ENCODE measurements around the gene MOSPD3.
A peak's percentile ranks its signal among the peaks of the same experiment; 100 is the strongest.

MOSPD3 gene

DNA sequence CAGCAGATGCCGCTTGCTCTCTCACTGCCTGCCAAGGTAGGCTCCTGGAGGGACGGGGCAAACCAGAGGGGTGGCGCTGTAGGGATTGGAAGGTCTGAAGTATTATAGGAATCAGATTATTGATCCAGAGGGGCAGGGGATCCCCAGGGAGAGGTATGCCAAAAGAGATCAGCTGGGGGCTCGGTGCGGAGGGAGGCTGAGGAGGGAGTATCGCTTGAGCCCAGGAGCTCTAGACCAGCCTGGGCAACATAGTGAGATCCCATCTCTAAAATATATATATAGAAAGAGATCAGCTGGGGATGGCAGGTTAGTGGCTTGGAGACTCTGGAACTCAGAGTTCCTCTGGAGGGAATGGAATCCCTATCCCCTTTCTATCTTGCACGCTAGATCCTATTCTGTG is 17.2 kb upstream of the MOSPD3 start:
- no peak for DNase-seq

DNA sequence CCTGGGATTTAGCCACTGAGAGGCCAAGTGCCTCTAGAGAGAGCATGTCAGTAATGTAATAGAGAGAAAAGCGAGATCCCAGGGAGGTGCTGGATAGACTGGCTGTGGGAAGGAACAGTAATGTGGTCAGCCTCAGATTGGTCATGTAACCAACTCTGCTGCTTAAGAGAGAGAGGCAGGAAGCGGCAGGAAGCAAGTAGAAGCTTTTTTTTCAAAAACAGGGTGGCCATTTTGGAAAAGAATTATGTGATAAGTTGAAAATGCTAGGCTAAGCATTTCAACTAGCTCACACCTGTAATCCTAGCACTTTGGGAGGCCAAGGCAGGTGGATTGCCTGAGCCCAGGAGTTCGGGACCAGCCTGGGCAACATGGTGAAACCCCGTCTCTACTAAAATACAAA is 13.9 kb upstream of the MOSPD3 start:
- DNase-seq = no peak

DNA sequence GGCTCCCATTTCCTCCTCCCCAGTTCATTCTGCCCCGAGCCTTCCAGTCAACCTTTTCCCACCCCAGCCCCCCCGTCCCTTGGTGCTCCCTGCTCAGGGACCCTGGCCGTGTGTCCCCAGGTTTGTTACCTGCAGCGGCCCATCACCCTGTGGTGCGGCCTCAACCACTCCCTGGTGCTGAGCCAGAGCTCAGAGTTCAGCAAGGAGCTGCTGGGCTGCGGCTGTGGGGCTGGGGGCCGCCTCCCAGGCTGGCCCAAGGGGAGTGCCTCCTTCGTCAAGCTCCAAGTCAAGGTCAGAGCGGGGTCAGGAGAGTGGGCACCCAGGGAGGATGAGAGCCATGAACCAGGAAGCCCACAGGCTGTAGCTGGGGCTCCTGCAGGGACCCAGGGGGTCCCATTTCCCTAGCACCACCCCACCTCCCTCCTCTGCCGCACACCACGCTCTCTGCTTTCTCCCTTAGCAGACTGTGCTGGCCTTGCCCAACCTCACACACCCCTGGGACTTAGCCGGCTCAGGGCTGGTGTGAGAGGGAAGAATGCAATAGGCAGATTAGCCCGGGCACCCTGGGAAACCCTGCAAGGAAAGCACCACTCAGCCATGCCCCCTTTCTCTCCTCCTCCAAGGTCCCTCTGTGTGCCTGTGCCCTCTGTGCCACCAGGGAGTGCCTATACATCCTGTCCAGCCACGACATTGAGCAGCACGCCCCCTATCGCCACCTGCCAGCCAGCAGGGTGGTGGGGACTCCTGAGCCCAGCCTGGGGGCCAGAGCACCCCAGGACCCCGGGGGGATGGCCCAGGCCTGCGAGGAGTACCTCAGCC is 12.2 kb upstream of the MOSPD3 start:
- no peak for DNase-seq

DNA sequence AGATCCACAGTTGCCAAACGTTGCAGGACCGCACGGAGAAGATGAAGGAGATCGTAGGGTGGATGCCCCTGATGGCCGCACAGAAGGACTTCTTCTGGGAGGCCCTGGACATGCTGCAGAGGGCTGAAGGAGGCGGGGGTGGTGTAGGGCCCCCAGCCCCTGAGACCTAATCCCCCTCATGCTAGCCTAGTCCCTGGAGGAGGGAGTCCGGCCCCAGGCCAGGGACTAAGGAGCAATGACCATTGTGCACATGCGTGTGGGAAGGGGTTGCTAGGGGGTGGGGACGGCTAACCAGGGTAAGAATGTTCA is 11.7 kb upstream of the MOSPD3 start:
- no peak for DNase-seq

DNA sequence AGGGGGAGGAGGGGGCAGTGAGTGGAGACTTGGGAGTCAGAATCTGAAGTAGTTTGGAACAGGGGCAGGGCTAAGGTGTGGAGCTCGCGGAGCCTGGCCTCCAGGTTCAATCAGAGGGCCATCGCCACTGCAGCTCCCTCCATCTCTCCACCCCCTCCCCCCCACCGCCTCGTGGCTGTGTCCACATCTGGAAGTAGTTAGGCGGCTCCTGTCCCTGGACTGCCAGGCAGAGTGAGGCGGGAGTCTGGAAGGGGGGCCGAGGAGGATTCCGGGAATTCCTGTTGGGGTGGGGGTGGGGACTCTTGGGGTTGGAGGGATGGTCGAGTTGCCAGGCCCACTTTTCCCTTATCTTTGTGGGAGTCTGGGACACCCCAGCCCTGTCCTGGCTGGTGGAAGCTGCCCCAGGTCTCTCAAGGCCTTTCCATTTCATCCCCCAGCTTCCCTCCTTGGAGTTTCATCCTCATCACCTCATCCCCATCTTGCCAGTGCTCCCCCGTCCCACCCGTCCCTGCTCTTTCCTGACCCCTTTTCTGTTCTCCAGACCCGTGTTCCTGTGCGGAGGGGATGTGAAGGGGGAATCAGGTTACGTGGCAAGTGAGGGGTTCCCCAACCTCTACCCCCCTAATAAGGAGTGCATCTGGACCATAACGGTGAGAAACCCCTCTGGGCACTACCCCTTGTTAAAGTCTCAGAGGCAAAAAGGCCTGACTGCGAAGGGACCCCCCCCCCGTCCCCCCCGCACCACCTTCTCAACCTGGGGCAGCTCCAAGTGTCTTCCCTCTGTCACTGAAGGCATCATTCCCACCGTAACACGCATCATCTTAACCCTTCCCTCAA is 9.2 kb upstream of the MOSPD3 start:
- DNase-seq = no peak

DNA sequence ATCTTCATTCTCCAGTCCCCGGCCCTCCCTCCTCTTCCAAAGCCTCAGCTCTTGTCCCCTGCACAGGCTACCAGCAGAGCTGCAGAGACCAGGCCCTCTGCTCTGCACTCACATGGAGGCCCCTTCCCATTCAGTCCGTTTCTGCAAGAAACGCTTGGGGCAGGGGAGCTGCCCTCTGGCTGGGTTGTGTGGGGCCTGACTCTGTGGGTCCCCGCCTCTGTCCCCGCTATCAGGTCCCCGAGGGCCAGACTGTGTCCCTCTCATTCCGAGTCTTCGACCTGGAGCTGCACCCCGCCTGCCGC is 8.7 kb upstream of the MOSPD3 start:
- DNase-seq = no peak

DNA sequence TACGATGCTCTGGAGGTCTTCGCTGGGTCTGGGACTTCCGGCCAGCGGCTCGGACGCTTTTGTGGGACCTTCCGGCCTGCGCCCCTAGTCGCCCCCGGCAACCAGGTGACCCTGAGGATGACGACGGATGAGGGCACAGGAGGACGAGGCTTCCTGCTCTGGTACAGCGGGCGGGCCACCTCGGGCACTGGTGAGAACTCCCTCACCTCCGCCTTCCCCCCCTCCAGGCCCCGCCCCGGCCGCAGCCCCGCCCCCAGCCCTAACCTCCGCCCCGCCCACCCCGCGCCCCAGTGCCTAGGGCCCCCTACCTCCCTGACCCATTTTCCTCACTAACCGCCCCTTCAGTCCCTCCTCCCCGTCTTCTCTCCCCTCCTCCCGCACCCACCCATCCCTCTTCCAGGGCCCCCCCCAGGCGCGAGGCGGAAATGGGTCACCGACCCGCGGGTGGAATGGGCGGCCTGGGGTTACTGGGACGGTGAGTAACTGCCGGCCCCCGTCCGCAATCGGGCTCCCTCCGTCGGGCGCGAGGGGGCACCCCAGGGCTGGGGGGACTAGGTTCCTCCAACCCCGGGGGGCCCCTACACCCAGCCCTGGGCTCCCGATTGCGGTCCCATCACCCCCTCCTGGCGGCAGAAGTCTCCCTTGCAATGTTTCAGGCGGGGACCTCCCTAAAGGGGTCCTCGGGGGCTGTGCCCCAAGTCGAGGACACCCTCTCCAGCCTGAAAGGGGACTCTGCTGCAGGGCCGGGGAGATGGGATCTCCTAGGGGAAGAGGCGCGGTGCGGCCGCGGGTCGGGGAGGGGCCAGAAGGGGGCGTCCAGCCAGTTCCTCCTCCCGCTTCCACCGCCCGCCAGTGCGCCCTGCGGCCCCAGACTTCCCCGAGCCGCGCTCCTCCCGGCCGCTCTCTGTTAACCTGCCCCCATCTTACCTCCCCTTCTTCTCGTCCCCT is 8.0 kb upstream of the MOSPD3 start:
- peak; percentile 58 to 73 (median 70) for DNase-seq

DNA sequence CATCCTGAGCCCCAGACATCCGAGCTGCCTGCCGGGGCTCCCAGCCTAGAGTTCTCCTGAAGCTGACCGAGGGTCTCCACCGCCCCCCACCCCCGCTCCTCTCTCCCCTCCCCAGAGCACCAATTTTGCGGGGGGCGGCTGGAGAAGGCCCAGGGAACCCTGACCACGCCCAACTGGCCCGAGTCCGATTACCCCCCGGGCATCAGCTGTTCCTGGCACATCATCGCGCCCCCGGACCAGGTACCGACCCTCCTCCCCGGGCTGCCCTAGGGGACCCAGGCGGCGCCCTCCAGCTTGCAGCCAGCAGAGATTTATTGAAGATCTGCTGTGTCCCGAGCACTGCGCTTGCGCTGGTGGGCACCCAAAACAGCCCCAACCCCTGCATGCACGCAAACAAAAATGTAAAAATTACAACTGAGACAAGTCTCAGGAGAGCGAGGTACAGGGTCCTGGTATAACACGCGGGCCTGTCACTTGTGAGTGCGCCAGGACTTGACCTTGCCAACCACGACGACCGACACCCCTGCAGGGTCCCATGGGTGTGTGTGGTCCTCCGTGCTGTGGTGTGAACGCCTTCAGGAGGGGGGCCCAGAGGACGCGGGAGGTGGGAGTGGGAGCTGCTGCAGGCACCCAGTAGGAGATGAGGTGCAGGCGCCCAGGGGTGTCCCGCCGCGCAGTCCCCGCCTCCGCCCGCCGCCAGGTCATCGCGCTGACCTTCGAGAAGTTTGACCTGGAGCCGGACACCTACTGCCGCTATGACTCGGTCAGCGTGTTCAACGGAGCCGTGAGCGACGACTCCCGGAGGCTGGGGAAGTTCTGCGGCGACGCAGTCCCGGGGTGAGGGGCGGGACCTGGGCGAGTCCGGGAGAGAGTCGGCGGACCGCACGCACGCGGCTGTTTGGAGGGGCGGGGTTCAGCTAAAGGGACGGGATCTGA is 7.1 kb upstream of the MOSPD3 start:
- DNase-seq = peak in 1 of 5 donors; percentile 35

DNA sequence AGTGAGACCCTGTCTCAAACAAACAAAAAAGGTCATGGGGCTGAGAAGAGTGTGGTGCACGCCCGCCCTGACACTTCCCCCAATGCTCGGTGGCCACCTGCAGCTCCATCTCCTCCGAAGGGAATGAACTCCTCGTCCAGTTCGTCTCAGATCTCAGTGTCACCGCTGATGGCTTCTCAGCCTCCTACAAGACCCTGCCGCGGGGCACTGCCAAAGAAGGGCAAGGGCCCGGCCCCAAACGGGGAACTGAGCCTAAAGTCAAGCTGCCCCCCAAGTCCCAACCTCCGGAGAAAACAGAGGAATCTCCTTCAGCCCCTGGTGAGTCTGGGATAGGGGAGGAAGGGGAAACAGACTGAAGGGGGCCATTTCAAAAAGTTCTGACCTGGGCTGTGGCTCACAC is 6.0 kb upstream of the MOSPD3 start:
- no peak for DNase-seq

DNA sequence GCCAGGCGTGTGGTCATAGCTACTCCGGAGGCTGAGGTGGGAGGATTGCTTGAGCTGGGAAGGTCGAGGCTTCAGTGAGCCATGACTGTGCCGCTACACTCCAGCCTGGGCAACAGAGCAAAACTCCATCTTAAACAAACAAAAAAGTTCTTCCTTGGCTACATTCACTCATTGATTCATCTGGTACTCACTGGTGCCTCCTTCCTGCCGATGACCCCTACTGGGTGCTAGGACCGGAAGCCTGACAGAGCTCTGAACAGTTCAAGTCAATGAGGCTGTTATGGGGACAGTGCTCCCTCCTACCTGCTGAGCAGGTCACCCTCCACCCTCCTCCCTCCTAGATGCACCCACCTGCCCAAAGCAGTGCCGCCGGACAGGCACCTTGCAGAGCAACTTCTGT is 5.2 kb upstream of the MOSPD3 start:
- no peak for DNase-seq

DNA sequence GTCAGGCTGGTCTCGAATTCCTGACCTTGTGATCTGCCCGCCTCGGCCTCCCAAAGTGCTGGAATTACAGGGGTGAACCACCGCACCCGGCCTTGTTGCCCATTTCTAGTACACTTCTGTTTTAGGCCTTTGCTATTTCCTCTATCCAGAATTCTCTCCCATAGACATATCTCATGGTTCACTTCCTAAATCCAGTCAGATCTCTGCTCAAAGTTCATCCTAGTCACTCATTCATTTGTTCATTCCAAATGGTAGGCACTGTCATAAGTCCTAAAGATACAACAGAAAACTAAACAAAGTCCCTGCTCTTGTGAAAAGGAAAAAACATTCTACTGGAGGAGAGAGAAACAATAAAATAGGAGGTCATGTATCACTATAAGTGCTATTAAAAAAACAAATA is 2.4 kb upstream of the MOSPD3 start:
- no peak for DNase-seq

DNA sequence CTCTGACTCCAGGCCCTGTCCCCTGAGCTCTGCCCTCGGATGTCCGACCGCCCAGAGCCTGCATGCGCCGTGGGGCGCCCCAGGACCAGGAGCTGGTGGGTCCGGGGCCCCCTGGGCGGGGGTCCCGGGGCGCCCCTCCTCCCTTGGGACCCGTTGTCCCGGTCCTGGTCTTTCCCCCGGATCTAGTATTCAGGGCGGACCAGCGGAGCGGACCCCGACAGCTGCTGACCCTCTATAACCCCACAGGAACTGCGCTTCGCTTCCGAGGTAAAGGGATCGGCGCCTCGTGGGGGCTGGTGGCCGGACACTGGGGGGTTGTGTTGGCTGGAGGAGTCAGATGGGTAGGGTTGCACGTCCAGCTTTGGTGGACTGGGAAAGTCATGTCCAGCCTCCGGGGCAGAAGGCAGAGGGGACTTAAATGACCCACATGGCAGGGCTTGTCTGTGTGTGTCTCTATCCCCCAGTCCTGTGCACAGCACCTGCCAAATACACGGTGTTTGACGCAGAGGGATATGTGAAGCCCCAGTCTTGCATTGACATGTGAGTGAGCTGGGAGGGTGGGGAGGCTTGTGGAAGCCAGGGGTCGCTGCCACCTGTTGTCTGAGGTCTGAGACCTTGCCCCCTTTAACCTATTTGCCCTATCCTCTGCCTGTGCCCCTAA is 520 bp downstream of the MOSPD3 start:
- DNase-seq = no peak

DNA sequence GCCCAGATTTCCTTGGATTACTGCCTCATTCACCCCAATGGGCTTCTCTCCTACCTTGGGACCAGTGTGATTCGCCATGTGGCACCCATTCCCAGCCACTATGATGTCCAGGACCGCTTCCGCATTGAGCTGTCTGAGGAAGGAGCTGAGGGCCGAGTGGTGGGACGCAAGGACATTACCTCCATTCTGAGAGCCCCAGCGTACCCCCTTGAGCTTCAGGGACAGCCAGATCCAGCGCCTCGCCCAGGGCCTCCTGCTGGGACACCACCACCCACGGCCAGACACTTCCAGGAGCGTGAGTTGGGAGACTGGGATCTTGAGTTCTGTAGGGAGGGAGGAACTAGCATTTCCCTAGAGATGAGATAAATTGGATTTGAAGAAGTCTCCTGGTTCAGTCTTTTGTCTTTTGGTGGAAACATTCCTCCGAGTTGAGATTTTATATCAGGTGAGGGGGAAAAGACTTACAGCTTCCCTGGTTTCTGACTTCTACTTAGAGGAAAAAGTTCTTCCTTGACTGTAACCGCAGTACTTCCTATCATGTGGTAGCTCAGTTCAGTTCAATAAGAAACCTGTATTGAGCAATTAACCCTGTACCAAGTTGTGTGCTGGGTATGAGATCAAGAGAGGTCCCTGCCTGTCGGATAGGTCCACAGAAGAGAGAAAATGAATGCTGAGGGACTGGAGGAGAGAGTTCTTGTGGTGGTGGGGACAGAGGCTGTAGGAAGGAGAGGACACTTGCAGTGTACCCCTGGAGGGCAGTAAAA is 1.3 kb downstream of the MOSPD3 start:
- no peak for DNase-seq

DNA sequence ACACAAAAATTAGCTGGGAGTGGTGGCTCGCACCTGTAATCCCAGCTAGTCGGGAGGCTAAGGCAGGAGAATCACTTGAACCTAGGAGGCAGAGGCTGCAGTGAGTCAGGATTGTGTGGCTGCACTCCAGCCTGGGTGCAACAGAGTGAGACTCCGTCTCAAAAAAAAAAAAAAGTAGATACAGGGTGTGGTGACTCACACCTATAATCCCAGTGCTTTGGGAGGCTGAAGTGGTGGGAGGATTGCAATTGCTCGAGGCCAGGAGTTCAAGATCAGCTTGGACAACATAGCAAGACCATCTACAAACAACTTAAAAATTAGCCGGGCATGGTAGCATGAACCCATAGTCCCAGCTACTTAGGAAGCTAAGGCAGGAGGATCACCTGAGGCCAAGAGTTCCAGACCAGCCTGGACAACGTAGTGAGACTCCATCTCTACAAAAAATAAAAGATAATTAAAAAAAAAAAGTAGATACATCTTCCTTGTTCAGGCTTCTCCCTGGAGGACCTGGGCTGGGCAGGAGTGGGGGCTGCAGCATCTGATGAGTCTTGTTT is 2.0 kb downstream of the MOSPD3 start:
- DNase-seq = no peak

DNA sequence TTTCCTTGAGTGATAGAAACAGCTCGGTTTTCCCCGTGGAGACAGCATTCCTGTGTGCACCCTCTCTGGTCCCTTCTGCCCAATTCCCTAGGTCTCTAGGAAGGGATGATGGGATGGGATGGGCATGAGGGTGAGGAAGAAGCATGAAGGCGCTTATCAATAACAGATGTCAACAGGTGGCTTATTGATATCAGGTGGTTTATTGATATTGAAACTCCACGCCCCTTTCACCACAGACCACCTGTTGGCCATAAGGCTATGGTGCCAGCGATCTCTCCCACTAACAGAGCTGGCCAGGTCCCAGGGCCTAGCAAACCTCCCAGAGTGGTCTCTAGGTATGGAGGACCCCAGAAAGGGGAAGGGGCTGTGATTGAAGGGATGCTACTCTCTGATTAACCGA is 7.9 kb downstream of the MOSPD3 start:
- no peak for DNase-seq

DNA sequence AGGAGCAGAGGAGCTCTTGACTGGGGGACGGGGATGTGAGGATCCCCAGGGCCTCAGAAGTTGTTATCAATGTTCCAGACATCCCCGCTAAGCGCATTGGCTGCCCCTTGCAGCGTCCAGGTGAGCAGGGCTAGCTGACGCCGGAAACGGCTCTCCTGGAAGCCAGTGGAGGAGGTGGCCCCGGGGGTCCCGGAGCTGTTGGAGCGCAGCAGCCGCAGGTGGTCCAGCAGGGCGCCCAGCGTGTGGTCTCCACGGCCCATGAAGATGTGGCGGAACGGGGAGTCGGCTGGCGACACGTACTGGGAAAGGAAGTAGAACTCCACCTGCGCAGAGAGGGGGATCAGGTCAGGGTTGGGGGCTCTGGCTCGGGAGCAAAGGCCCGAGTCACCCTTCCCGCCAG is 8.5 kb downstream of the MOSPD3 start:
- DNase-seq = no peak

DNA sequence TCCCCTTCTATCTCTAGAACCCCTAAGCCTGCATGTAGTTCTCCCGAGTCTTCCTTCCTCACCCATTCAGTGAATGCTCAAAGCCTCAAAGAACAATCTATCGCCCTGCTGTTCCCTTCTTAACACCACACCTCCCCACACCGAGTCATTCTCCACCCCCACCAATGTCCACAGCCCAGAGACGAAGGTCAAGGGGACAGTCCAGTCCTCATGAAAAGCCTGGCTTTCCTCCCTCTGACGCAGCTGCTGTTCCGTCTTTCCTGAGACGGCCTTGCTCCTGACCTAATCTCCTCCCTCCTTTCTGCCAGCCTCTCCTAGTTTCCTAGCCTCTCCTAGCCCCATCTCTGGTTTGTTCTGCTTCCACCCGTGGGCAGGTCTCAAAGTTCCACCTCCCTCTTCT is 9.2 kb downstream of the MOSPD3 start:
- no peak for DNase-seq

DNA sequence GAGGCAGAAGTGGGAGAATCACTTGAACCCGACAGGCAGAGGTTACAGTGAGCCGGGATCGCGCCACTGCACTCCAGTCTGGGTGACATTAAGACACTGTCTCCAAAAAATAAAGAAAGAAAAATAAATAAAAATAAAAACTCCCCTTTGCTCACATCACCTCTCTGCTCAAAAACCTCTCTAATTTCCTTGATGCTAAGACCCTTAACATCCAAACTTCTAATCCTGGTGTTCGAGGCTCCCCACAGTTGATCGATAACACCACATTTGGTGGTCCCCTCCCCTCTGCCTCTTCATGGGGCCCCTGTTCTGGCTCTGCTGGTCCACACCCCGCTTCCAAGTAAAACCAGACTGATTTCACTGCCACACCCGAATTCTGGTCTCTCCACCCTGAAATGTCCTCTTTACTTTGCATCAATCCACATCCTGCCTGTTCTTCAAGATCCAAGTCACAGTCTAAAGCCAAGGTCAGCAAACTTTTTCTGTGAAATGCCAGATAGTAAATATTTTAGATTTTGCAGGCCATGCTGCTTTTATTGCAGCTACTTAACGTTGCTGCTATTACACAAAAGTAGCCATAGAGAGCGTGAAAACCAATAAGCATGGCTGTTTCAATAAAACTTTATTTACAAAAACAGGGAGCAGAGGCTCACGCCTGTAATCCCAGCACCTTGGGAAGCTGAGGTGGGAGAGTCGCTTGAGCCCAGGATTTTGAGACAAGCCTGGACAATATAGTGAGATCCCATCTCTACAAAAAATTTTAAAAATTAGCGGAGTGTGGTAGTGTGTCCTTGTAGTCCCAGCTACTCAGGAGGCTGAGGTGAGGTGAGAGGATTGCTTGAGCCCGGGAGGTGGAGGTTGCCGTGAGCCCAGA is 11.8 kb downstream of the MOSPD3 start:
- DNase-seq = peak in 1 of 5 donors; percentile 56

DNA sequence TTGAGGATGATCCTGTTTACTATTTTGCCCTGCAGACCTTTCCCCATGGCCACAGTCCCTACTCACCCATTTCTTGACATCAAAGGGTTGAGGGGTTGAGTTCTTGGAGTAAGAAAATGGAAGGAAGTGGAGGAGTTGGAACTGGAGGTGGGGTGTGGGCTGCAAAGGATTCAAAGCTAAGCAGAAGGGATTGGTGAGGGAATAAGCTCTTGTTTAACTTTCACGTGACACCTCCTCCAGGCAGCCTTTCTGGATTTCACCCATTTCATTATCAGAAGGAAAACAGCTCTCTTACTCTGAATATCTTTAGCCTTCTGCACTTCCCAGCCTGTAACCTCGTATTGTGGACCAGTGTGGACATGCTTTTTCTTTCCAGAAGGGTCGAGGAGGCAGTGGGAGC is 13.7 kb downstream of the MOSPD3 start:
- DNase-seq = no peak

Measured in T-helper 1 cell (primary cell).